ENCODE measurements around the gene ZNRF2.

Gene ZNRF2

DNA sequence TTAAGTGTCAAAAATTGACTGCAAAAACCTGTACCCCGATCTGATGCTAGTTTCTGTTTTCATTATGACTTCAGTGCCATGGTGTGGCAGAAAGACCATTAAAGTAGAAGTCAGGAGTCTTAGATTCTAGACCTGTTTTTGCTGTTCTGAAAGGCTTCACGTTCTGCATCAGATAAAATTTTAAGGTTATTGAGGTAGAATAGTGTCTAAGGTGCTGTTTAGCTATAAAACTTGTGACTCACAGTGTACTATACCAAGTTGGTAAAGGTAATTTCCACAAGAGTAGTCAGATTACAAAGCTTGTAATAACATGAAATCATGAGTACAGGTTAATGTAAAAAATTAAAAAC is 38.6 kb downstream of the ZNRF2 start:
- no peak for DNase-seq

DNA sequence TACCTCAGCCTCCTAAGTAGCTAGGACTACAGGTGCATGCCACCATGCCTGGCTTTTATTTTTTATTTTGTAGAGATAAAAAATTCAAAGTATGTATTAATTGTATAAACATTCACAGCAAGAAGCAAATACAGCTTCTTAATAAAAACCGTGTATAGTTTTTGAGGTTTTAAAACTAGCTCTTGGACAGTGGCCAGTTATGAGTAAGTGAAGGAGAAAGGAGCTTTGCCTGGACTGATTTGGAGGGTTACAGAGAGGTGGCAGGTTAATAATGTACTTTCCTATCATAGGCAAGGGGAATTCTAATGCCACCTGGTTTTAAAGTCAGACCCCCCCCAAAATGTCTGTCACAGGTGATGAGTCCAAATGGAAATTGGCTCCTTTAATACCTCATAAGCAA is 43.4 kb downstream of the ZNRF2 start:
- DNase-seq = no peak

GRCh38 chr7:30328381-30328780 is 44.0 kb downstream of the ZNRF2 start:
- DNase-seq = no peak

- DNase-seq = no peak
Observed at GRCh38 chr7:30329716-30330115, 45.3 kb downstream of the ZNRF2 start.

DNA sequence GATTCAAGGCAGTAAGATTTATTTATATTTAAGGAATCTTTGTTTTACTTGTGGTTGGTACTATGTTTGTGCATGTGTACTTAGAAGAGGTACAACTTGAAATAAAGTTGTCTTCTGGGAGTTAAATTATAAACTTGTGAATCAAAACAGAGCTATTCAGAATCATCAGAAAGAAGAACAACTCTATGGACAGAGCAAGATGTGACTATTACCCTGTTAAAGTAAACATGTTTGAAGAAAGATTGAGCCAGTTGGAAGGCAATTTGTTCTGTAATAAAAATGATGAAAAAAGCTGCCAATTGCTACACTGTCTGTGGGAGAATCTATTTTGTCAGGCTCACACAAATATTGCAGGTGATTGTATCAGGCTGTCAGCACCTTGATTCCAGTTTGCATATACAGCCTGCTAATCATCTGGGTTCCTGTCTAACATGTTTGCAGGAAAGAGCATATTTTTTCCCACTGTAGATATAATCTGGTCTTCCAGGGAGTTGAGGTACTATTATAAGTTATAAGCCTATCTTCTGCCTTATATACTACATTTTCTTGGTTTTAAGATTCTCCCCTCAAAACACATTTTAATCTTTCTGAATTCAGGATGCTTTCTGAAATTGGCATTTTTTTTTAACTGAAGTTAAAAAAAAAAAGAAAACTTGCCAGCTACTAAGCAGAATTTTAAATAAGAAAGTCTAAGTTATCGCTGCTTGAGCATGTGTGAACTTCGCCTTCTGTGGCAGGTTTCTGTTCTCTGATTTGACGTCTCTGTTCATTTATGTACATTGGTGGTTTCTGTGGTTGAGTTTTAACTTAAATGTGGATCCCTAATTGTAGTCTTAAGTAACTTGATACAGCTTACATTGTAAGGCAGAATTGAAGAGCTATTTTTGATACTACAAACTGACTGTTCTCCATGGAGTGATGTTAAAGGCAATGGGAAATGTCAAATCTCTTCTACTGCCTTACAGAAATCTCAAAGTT is 46.0 kb downstream of the ZNRF2 start:
- DNase-seq = no peak

- DNase-seq = no peak
Observed at GRCh38 chr7:30331338-30331737, 46.9 kb downstream of the ZNRF2 start.

- no peak for DNase-seq
Observed at GRCh38 chr7:30332549-30332948, 48.2 kb downstream of the ZNRF2 start.

- DNase-seq = no peak
Observed at GRCh38 chr7:30335763-30336487, 51.5 kb downstream of the ZNRF2 start.

- no peak for DNase-seq
Observed at GRCh38 chr7:30344513-30344912, 60.1 kb downstream of the ZNRF2 start.

DNA sequence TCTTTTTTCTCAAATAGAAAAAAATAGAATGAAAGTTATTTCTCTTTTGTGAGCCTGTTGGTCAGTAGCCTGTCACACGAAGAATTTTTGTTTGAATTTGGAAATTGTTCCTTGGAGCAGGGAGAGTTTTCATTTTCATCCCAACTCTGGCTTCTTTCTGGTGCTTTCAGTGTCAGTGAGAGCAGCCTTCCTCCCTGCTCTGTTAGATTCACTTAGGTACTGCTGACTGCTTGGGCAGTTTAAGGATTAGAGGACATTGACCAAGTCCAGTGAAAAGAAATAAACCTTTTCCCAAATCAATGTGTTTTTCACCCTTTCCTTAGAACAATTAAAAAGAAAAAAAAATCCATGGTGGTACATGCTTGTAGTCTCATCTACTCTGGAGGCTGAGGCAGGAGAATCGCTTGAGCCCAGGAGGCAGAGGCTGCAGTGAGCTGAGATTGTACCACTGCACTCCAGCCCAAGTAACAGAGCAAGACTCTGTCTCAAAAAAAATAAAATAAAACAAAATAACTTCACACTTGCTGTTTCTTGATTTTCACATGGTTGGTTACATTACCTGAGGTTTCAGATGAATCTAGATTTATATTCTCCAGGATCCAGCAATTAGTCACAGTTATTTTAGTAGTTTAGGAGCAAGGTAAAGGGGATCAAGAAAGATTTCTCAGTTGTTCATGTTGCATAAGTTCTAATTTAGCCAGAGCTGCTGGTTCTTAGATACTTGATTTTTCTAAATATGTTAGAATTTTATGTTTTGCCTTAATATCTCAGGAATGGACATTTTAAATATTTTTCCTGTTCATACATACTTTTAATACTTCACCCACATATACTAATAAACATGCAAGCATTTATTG is 63.1 kb downstream of the ZNRF2 start:
- DNase-seq = no peak

GRCh38 chr7:30348083-30348560 is 63.7 kb downstream of the ZNRF2 start:
- DNase-seq = no peak

- no peak for DNase-seq
Observed at GRCh38 chr7:30349170-30349569, 64.8 kb downstream of the ZNRF2 start.

- no peak for DNase-seq
Observed at GRCh38 chr7:30349816-30350215, 65.4 kb downstream of the ZNRF2 start.

- no peak for DNase-seq
Observed at GRCh38 chr7:30351286-30351685, 66.9 kb downstream of the ZNRF2 start.

GRCh38 chr7:30351724-30352123 is 67.3 kb downstream of the ZNRF2 start:
- DNase-seq = no peak

DNA sequence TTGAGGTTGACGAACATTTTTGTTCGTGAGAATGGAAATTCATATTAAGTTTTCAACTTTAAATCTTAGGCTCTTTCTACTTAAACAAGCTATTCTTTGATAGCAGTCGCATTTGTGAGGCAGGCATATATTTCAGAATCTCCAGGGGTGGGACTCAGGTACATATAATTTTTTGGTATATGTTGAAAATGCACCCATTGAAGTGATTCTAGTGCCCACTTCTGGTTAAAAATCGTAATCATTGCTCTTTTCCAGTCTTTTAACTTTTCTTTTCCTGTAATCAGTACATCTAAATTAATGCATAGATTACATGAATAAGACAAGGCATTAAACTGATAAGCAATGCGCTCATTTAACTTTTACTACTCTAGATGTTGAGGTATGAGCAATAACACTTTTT is 67.8 kb downstream of the ZNRF2 start:
- DNase-seq = no peak

- no peak for DNase-seq
Observed at GRCh38 chr7:30353532-30353931, 69.1 kb downstream of the ZNRF2 start.

DNA sequence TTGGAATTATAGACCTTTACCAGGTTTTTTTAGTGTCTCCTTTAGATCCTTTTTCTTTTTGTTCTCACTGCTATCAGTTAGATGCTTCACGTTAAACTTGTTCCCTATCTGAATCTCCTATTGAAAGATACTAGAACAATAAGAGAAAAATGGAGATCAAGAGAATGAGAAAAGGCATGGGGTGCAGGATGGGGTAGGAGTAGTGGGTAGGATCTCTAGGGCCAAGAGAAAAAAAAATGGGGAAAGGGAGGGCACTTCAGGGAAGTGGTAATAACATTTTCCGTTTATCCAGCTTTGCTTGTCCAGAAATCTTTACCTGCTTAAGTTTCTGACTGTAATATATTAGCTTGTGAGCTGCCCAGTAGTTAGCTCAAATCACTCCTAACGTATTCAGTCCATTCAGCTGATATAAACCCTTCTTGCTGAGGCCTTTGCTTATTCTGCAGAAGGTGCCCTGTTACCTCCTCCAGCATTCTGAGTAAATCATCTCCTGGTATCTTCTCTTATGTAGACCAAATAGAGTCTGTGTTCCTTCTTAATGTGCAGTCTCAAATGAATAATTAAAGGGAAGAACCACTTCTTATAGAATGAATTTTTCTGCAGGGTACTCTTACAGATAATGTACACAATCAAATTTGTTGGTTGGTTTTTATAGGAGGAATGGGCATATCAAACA is 69.7 kb downstream of the ZNRF2 start:
- DNase-seq = no peak

- no peak for DNase-seq
Observed at GRCh38 chr7:30354791-30355190, 70.4 kb downstream of the ZNRF2 start.

- DNase-seq = no peak
Observed at GRCh38 chr7:30359957-30360356, 75.6 kb downstream of the ZNRF2 start.

DNA sequence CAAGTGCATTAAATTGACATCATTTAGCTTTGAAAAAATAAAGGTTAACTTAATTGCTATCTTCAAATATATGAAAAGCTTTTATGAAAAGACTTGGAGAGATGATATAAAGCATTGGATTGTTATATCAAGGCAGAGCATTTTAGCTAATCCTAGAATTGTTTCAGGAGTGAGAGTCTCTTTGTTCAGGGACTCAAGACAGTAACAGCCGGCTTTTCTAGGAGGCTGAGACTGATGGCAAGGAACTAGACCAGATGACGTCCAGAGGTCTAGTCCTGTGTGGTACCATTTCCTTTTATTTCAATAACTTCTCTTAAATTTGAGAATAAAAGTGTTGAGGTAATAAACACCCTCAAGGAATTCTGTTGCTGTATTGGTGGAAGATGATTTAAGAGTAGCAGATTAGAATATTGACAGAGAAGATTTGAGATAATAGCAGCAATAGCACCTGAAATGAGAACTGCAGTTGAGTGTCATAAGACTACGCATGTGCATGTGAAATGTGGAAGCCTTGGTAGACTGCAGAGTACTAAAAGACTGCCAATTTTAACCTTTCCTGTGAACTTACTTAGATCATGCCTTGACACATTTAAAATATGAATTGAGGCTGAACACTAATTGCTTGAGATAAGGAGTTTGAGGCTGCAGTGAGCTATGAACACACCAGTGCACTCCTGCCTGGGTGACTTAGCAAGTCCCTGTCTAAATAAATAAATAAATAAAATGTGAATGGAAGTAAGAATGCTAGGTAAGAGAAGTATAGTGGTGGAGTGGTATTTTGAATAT is 79.6 kb downstream of the ZNRF2 start:
- no peak for DNase-seq

GRCh38 chr7:30364773-30365172 is 80.4 kb downstream of the ZNRF2 start:
- no peak for DNase-seq

Measured in activated CD8-positive, alpha-beta memory T cell treated with anti-CD3 and anti-CD28 coated beads for 24 hours (primary cell).